NB4 (cell line): Measurements from ENCODE around the gene SUSD6.

Experiments
- DNase-seq: peaks from one replicate; pipeline ENCODE4 v3.0.0; 2010; ENCODE audit warnings: low read depth
- H3K4me3 ChIP-seq: one replicate; pipeline ENCODE4 v1.5.1; 2011; ENCODE audit warnings: mild to moderate bottlenecking, low read depth, low read length, moderate library complexity
- MYC ChIP-seq: IDR thresholded peaks from 2 replicates; pipeline ENCODE4 v1.6.1; 2011; ENCODE audit warnings: low read depth, low read length
- POLR2A ChIP-seq: IDR thresholded peaks from 2 replicates; pipeline ENCODE4 v1.6.1; 2011; ENCODE audit warnings: mild to moderate bottlenecking; ENCODE audit not compliant: insufficient read length; ENCODE audit errors: extremely low read depth
- TF ChIP-seq, protein P1 (sequence below): IDR thresholded peaks from 2 replicates; pipeline ENCODE4 v1.6.1; 2011; ENCODE audit warnings: low read depth, low read length
- TF ChIP-seq, protein P2 (sequence below): IDR thresholded peaks from one replicate; pipeline ENCODE4 v1.5.1; 2012; ENCODE audit warnings: low read depth, low read length

The SUSD6 gene

DNA sequence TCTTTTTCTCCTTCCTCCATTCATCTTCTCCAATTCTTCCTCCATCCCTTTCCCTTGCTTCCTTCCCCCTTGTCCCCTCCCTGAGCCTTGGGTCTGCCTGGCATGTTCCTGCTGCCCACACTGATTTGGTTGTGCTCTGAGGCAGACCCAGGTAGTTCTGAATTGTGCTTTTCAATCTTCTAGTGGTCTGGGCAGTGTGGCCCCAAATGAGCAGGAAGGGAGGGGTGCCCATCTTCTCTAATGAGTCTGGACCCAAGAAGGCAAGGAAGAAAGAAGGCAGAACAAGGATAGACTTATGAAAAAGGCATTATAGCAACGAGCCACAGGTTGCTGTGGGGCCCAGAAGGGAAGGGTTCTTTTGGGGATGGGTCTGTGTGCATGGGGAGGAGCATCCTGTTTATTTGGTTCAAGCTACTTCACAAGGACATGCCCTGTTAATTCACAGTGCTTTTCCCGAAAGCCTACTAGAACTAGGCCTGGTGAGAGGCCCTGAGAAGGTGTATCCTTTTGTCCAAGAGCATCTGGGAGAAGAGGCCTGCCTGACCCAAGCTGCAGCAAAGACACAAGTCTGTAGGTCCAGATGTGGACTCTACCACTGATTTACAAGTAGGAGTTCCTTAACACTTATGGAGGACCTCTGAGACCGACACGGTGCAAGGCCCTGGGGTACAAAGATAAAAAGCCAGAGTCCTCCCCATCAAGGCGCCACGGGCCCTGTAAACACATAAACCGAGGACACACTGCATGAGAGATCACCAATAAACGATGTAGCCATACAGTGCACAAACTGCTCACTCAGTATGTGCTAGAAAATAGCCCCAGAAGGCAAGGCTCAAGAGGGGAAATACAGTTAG lies 1.1 kb upstream of the SUSD6 start:
- peak overlapping the region; percentile 66 for H3K4me3 ChIP-seq
- TF ChIP-seq MYC = no peak
- TF ChIP-seq, protein P1, sequence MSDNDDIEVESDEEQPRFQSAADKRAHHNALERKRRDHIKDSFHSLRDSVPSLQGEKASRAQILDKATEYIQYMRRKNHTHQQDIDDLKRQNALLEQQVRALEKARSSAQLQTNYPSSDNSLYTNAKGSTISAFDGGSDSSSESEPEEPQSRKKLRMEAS = no peak
- TF ChIP-seq, protein P2, sequence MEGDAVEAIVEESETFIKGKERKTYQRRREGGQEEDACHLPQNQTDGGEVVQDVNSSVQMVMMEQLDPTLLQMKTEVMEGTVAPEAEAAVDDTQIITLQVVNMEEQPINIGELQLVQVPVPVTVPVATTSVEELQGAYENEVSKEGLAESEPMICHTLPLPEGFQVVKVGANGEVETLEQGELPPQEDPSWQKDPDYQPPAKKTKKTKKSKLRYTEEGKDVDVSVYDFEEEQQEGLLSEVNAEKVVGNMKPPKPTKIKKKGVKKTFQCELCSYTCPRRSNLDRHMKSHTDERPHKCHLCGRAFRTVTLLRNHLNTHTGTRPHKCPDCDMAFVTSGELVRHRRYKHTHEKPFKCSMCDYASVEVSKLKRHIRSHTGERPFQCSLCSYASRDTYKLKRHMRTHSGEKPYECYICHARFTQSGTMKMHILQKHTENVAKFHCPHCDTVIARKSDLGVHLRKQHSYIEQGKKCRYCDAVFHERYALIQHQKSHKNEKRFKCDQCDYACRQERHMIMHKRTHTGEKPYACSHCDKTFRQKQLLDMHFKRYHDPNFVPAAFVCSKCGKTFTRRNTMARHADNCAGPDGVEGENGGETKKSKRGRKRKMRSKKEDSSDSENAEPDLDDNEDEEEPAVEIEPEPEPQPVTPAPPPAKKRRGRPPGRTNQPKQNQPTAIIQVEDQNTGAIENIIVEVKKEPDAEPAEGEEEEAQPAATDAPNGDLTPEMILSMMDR = no peak
- no peak for TF ChIP-seq POLR2A
- no peak for DNase-seq

DNA sequence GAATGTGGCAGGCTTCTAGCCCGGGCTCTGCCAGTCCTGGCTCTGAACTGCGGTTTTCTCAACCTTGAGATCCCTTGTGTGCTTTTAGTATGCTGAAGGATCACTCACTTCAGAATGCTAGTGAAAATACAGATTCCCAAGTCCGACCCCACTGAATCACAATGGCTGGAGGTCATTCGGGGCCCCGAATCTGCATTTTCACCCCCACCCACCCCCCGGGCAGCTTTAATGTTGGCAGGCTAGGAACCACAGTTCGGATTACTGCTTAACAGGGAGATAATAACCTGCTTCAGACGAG lies 573 bp upstream of the SUSD6 start:
- H3K4me3 ChIP-seq = peak overlapping the region; percentile 66
- DNase-seq = no peak
- TF ChIP-seq POLR2A (no peak), MYC (no peak)
- TF ChIP-seq, protein P1 = no peak
- TF ChIP-seq, protein P2 = no peak

DNA sequence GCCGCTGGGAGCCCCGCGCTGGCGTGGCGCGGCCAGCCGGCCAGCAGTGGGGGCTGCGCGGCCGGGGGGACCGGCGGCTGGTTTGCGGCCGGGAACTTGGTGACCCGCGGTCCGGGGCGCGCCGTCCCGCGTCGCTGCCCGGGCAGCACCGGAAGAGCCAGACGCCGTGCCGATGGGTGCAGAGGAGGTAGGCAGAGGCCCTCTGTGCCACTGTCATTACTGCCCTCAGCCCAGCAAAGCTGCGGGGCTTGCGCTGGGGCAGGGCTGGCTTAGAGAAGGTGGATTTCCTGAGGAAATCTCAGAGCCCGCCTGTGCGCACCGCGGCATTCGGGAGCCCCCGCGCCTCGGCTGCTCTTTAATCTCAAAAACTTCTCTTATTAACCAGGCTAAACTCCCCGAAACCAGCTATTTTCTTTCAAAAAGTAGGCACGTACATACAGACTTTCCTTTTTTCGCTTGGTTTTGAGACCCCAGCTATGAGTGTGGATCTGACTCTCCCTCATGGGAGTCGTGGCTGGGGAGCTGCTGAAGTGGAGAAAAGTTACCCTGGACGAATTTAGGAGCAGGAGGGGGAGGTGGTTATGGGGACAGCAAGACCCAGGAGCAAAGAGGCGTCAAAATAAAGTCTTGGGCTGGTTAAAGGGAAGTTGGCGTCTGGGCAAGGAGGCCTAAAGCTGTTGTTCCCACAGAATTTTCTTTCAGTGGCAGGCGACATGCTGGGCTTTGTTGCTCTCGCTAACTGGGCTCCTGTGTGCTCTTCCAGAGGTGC lies 802 bp downstream of the SUSD6 start:
- peak overlapping the region; percentile 71 for H3K4me3 ChIP-seq
- peak; percentile 65 for DNase-seq
- peak; percentile 35; the same call in 1 of the 2 replicates for TF ChIP-seq MYC
- TF ChIP-seq, protein P2 = no peak

DNA sequence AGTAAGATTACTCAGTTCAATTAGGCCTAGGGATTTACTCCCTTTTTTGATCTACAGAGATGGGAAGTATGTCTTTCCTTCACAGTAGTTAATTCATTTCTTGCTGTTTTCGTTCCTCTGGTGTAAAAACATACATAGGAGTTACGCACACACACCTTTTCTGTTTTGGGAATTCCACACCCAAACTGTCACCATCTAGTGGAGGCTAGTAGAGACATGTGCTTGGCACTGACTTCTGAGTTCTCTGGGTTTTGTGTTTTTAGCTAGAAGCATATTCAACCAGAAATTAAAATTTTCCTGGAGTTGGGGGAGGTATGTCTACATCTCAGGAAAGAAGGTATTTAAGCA lies 1.4 kb downstream of the SUSD6 start:
- DNase-seq = no peak
- TF ChIP-seq, protein P1 = no peak
- TF ChIP-seq MYC = no peak
- TF ChIP-seq POLR2A = no peak
- TF ChIP-seq, protein P2 = no peak
- peak overlapping the region; percentile 71 for H3K4me3 ChIP-seq

DNA sequence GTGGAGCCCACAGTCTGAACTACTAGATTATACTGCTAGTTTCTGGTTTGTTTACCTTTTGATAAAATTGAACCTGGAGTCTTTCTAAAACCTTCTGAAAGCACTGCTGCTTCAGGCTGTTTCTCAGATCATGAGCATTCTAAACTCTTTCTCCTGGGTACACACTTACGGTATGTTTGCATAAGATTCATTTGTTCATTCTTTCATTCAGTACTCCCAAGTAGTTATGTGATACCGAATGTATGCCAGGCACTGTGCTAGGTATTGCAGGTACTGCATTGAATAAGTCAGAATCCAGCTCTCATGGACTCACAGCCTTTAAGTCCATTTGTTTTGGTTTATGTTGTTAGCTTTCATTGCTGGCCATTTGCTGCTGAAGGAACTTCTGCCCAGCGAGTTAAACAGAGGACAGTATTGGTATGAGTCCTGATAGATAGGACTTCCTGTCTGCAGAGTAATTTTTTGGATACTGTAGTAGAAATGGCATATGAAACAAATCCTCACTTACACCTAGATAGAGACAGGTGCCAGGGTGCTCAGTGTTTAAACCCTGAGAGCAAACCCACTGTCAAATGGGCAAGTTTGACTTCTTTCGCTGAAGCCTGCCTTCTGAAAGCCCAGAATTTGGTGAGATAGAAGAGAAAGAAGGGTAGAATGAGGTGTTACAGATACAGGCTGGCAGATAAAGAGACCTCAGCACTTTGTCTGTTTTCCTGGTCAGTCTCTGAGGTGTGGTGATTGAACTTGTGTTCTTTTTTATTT lies 2.1 kb downstream of the SUSD6 start:
- H3K4me3 ChIP-seq = peak overlapping the region; percentile 10
- TF ChIP-seq POLR2A = no peak
- TF ChIP-seq MYC = no peak
- TF ChIP-seq, protein P2 = no peak
- TF ChIP-seq, protein P1 = no peak

More for the DNA sequence above, 2.1 kb downstream of the SUSD6 start:
- DNase-seq = no peak
